HT-29 (cell line): ENCODE data around the gene GMDS. TPM values are rescaled to one million over a fixed set of nuclear protein-coding genes. Genes with fewer than 3 reads are reported as not detected.
"Not testable (repeated sequence)": the region's sequence is repeated elsewhere in the genome, so short reads cannot be mapped to it uniquely, and the experiment has no call there.

Experiments
- DNase-seq: peaks from one replicate; pipeline ENCODE4 v3.0.0-alpha.2; 2015; ENCODE audit warnings: low spot score
- total RNA-seq: library from RNA; depleted of rRNA; stranded (reverse); fragments of >200 nt; shearing (Covaris generic); gene quantifications from 2 replicates; pipeline ENCODE4 v1.2.3, GENCODE V29; 2014

The GMDS gene
- total RNA-seq, 1 experiment from 2014 or later = 37.0 TPM

GRCh38 chr6:1714654-1715053, 530.8 kb downstream of the GMDS start:
- no peak for DNase-seq

GRCh38 chr6:1713016-1713600, 532.3 kb downstream of the GMDS start:
- DNase-seq = no peak

- no peak for DNase-seq
Observed at GRCh38 chr6:1712451-1712850, 533.0 kb downstream of the GMDS start.

- DNase-seq = no peak
Observed at GRCh38 chr6:1711136-1711535, 534.3 kb downstream of the GMDS start.

- no peak for DNase-seq
Observed at GRCh38 chr6:1709234-1709641, 536.2 kb downstream of the GMDS start.

GRCh38 chr6:1708820-1709219, 536.6 kb downstream of the GMDS start:
- no peak for DNase-seq

GRCh38 chr6:1708122-1708521, 537.3 kb downstream of the GMDS start:
- DNase-seq = no peak

GRCh38 chr6:1705630-1706029, 539.8 kb downstream of the GMDS start:
- no peak for DNase-seq

GRCh38 chr6:1705183-1705582, 540.2 kb downstream of the GMDS start:
- no peak for DNase-seq

- DNase-seq = no peak
Observed at GRCh38 chr6:1704711-1705110, 540.7 kb downstream of the GMDS start.

- DNase-seq = no peak
Observed at GRCh38 chr6:1703923-1704322, 541.5 kb downstream of the GMDS start.

GRCh38 chr6:1703091-1703855, 542.1 kb downstream of the GMDS start:
- DNase-seq = no peak

GRCh38 chr6:1702580-1703051, 542.8 kb downstream of the GMDS start:
- DNase-seq = no peak

GRCh38 chr6:1701668-1702353, 543.6 kb downstream of the GMDS start:
- DNase-seq = no peak

- no peak for DNase-seq
Observed at GRCh38 chr6:1700278-1700967, 545.0 kb downstream of the GMDS start.

- DNase-seq = no peak
Observed at GRCh38 chr6:1698527-1698926, 546.9 kb downstream of the GMDS start.

GRCh38 chr6:1697688-1698351, 547.6 kb downstream of the GMDS start:
- DNase-seq = no peak

- DNase-seq = no peak
Observed at GRCh38 chr6:1696463-1696850, 548.9 kb downstream of the GMDS start.

GRCh38 chr6:1695546-1696462, 549.6 kb downstream of the GMDS start:
- DNase-seq = no peak

GRCh38 chr6:1691828-1692227, 553.6 kb downstream of the GMDS start:
- not testable (repeated sequence) for DNase-seq
